Pulmonary artery endothelial cell (primary cell): ENCODE data around the gene MYOZ3. TPM values are rescaled to one million over a fixed set of nuclear protein-coding genes. Genes with fewer than 3 reads are reported as not detected.

Experiments
- DNase-seq: peaks from one replicate; pipeline ENCODE4 v3.0.0-alpha.2; 2011; ENCODE audit warnings: low read depth, low spot score
- total RNA-seq: library from RNA; depleted of rRNA; stranded (reverse); fragments of >200 nt; gene quantifications from 2 replicates; pipeline ENCODE4 v1.2.3, GENCODE V29; 2014

MYOZ3 gene
- total RNA-seq, 1 donor from 2014 or later: 0.59 TPM

DNA sequence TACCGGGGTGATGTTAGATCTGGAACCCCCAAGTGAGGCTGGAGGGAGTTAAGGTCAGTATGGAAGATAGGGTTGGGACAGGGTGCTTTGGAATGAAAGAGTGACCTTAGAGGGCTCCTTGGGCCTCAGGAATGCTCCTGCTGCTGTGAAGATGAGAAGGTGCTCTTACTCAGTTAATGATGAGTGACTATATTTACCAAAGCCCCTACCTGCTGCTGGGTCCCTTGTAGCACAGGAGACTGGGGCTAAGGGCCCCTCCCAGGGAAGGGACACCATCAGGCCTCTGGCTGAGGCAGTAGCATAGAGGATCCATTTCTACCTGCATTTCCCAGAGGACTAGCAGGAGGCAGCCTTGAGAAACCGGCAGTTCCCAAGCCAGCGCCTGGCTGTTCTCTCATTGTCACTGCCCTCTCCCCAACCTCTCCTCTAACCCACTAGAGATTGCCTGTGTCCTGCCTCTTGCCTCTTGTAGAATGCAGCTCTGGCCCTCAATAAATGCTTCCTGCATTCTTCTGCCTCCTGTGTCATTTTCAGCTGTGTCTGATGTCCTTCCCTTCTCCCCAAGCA is 2.3 kb upstream of the MYOZ3 start:
- no peak for DNase-seq

- no peak for DNase-seq
These were observed 1.5 kb upstream of the MYOZ3 start for GRCh38 chr5:150659360-150660107.

GRCh38 chr5:150660108-150660831 is 781 bp upstream of the MYOZ3 start:
- no peak for DNase-seq

GRCh38 chr5:150661821-150662596 is 958 bp downstream of the MYOZ3 start:
- no peak for DNase-seq

DNA sequence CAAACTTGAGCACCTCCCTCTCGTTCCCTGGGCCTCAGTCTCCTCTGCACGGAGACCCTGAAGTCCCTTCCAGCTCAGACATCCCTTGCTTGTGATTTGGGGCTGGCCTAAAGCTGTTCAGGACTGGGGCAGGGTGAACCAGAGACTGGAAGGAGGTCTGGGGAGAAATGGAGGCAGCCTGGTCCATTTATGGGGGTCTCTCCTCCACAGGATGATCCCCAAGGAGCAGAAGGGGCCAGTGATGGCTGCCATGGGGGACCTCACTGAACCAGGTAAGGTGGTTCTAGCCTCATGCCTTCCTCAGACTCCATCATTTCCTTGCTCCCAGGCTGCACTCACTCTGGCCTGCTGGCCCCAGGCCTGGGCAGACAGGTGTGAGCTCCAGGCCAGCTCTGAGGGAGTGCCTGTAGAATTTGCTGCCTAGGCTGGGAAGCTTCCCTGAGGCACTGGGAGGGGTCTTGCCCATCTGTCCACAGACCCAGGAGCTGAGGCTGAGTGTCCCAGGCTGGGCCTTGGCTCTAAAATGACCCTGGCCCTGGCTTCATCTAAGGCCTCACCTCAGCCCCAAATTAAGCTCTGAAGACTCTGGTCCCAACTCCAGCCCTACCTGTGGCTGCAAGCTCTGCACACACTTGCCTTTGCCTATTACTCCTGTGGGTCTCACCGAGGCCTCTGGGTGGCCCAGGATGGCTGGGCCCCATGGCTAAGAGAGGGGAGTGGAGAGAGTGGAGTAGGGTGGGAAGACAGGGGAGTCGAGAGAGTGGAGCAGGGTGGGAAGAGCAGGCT is 1.9 kb downstream of the MYOZ3 start:
- DNase-seq: no peak

- DNase-seq: no peak
These were observed 2.9 kb downstream of the MYOZ3 start for GRCh38 chr5:150663936-150664335.

DNA sequence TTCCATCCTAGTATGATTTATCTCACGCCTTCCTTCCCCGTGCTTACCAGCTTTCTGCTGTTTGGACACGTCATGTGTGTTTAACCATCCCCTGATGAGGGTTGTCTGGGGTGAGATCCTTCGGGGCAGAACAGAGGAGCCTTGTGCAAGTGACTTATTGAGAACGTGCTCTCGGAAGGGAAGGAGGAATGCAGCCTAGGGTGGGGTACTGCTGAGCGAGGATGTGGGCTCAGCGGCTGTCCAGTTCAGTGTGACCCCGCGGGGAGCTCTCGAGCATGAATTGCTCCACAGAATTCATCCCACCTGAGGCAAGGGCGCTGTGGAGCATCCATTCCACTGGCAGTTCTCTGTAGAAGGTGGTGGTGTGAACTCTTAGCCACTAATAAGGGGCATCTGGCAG is 4.0 kb downstream of the MYOZ3 start:
- DNase-seq: no peak

- no peak for DNase-seq
These were observed 9.4 kb downstream of the MYOZ3 start for GRCh38 chr5:150670275-150670947.

GRCh38 chr5:150670948-150671310 is 9.9 kb downstream of the MYOZ3 start:
- DNase-seq: no peak

- DNase-seq: no peak
These were observed 10.6 kb downstream of the MYOZ3 start for GRCh38 chr5:150671509-150672236.

- DNase-seq: no peak
These were observed 11.3 kb downstream of the MYOZ3 start for GRCh38 chr5:150672237-150672883.

DNA sequence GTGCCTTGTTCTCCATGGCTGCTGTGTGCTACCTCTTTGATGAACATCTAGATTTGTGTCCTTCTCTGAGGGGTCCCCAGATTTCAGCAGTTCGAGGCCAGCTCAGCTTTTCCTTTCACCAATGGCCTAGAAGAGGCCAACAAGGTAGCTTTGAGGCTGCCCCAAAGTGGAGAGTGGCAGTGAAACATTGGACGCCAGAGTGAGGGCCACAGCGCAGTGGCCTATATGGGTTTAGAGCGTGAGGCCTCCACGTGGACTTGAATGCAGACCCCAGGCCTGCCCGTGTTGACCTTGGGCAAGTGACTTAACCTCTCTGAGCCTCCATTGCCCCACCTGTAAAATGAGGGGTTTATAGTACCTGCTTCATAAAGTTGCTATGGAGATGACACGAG is 11.8 kb downstream of the MYOZ3 start:
- DNase-seq: no peak

- DNase-seq: no peak
These were observed 13.3 kb downstream of the MYOZ3 start for GRCh38 chr5:150674341-150674821.

GRCh38 chr5:150675069-150675468 is 14.0 kb downstream of the MYOZ3 start:
- DNase-seq: no peak

GRCh38 chr5:150676578-150676977 is 15.5 kb downstream of the MYOZ3 start:
- no peak for DNase-seq

GRCh38 chr5:150689120-150689519 is 28.1 kb downstream of the MYOZ3 start:
- no peak for DNase-seq

DNA sequence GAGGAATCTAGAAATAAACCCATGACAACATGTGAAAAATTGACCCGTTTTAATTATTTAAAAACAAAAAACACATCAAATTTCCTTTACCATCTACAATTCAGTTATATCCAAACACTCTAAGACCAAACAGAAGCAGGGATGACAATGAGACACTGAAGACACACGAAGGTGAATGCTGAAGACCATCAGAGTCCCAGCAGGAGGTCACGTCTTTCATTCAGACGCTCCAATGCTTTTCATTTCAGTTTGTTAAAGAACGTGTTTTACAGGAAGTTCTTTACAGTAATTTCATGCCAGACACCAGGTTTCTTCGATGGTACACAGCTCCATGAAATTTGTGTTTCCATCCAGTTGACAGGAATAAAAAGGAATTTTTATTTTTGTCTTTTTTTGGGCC is 29.7 kb downstream of the MYOZ3 start:
- no peak for DNase-seq

- no peak for DNase-seq
These were observed 31.2 kb downstream of the MYOZ3 start for GRCh38 chr5:150692276-150692675.

- DNase-seq: no peak
These were observed 33.6 kb downstream of the MYOZ3 start for GRCh38 chr5:150694612-150695011.
